ENCODE measurements around the gene ADGRV1.
"Not testable (repeated sequence)": the region's sequence is repeated elsewhere in the genome, so short reads cannot be mapped to it uniquely, and the experiment has no call there.

Gene ADGRV1

DNA sequence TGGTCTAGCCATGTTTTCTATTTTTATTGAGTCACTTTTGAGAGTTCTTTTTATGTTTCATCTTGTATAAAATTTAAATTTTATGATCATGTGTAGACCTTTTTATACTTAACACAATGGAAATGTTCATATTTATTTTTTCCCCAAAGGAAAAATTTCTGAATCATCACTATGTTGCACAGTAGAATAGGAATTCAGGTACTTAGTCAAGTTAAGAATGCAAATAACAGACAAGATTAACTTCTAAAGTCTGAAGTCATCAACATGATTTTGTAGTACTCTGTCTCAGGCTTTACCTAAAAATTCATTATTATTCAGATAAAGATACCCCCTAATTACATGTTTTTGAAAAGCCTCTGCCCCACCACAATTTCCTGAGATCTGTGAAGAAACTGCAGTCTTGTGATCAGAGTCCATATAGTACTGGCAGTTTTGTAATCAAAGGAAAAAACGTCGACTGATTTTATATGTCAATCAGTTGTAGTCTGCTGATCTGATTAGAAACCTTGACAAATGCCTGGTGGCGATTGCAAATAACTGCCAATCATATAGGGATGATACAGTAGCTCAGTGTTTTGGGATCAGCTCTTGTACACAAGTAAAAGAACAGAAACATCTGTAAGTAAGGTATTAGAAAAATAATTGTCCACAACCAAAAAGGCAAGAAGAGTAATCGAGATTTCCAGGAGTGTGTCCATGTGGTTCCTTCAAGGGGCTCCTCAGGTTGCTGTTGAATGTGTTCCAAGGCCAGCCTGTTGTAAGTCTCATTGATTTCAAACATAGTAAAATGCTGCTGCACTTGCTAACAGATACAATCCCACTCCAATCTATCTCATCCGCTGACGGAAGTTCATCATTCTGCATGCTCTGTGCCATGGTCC, 472.2 kb downstream of the ADGRV1 start:
- DNase-seq (ENCODE audit: low read depth): no peak

DNA sequence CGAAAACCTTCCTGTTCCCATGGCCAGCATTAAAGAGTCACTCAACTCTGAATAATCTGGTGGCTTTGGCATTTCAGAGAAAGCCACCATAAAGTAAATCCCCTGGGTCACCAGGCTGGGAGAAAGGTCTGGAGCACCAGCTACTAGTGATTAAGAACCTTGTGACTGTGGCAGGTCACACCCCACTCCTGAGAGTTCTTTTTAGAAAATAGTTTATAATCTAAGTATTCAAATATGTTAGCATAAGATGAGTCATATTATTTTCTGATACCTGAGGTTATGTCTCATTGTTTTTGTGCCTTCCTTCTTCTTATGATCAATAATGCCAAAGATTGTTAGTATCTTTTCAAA, 472.8 kb downstream of the ADGRV1 start:
- DNase-seq (ENCODE audit: low read depth): no peak

DNA sequence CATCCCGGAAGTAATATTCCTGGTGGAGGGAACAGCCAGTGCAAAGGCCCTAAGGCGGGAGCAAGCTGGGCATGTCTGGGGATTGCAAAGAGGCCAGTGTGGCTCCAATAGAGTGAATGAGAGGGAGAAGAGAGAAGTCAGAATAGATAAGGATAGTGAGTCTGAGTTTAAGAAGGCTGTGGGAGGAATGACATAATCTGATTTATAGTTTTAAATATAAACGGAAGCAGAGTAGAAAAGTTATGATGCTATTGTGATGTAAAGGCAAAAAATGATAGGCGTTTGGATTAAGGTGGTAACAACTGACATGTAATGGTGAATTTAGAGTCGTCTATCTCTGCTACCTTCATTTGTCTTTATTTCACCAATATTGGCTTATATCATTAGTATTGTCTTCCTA, 473.5 kb downstream of the ADGRV1 start:
- DNase-seq (ENCODE audit: low read depth): no peak

DNA sequence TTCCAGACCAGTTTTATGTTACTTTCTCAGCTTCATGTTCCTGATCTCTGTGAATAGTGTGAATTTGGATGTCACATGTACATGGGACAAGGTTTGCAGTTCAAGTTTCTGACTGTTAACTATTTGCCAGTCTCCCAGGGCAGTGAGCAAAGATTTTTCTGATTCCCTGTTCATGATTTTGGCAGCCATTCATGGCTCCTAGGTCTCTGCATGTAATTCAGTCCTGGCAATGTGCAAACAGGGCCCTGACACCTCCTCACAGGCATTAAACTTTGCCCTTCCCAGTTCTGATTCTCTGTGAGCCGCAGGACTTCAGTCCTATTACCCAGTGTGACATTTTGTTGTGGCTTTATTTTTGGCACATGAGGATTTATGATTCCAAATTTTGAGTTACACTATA, 474.8 kb downstream of the ADGRV1 start:
- no peak for DNase-seq (ENCODE audit: low read depth)

DNA sequence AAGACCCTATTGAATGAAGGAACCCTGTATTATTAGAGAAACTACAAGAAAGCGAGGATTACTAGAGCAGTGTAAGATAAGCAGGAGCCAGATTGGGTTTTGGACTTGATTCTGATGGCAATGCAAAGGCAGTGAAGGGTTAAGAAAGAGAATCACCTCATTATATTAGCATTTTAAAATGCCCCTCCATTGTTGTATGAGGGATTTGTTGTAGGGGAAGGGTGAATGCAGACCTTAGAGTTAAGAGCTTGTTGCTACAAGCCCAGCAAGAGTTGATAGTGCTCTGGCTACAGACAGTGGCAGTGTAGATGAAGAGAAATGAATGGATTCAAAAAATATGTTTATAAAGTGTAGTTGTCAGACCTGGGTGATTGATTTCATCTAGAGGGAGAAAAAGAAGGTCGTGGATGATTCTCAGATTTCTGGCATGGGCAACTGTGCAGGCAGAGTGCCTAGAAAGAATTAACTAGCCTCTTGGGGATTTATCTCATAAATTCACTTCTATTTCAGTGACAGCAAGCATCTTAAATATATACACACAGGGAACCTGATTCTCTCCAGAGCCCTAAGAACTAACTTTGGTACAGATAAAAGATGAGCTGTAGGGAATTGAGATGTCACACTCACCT, 479.7 kb downstream of the ADGRV1 start:
- no peak for DNase-seq (ENCODE audit: low read depth)

DNA sequence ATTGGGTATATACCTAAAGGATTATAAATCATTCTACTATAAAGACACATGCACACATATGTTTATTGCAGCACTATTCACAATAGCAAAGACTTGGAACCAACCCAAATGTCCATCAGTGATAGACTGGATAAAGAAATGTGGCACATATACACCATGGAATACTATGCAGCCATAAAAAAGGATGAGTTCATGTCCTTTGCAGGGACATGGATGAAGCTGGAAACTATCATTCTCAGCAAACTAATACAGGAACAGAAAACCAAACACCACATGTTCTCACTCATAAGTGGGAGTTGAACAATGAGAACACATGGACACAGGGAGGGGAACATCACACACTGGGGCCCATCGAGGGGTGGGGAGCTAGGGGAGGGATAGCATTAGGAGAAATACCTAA, 482.5 kb downstream of the ADGRV1 start:
- not testable (repeated sequence) for DNase-seq (ENCODE audit: low read depth)

DNA sequence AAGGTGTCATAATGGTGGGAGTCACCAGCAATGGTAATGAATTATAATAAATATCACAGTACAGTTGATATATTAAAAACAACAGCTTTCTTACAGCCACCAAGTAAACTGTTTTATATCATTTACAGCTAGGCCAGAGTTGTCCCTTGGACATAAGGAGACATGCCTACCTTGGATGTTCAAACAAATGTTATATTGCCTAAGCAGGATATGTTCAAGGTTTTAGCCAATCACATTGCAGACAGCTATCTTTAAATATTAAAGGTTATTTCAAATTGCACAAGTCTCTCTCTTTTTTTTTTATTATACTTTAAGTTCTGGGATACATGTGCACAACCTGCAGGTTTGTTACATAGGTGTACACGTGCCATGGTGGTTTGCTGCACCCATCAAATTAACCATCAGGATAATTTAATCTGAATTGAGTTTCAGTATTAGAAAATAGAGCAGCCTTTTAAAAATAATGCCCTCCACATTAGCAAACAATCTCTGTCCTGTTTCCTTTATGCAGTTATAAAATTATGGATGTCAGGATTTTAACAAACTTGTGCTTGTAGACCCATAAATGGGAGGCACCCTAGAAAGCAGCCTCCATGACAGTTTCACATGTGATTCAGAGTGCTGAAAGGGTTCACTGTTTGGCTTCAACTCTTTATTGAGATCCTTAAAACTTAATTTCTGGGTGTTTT, 483.8 kb downstream of the ADGRV1 start:
- no peak for DNase-seq (ENCODE audit: low read depth)

DNA sequence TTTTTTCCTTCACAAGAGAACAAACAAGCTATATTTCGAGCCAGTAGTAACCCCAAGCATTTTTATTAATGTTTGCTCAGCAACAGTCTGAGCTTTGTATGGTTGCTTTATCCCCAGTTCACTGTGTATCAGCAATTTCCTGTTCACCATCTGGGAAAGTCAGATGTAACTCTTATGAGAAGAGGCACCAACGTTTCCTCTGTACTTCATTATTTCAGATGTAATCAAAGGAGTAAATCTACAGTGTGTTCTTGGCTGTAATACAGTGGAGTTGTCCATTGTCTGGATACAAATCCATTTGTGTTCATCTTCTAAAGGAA, 484.3 kb downstream of the ADGRV1 start:
- DNase-seq (ENCODE audit: low read depth): no peak

DNA sequence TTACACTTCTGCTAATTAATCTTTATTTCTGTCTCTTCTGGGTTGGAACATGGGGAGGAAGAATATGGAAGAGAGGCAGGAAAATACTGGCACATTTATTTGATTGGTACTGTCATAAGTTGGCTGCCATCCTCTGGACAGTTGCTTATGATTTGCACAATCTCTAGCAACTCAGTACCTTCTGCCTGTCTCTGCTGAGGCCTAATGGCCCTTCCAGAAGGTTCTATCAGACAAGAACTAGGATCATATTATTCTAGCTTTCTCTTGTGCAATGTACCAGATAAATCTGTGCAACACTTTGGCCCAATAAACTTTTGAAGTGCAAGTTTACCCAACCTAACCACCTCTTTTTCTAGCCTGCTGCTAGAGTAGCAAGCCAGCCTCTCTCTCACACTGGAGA, 489.5 kb downstream of the ADGRV1 start:
- DNase-seq (ENCODE audit: low read depth): no peak

DNA sequence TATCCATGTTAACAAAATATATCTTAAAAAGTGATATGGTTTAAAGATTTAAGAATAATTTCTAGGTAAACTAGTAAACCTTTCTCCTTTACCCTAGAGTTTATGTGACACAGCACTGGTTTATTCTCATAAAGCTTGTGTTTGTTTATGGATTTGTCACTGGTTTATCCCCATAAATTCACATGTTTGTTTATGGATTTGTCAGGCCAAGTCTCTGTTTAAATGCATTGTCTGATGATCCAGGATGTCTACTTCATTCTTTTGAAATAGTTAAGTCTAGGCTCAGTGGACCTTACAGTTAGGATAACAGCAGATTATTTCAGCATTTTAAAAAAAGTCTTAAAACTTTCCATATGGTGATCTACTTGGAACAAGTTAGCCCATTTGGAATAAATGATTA, 490.5 kb downstream of the ADGRV1 start:
- no peak for DNase-seq (ENCODE audit: low read depth)

DNA sequence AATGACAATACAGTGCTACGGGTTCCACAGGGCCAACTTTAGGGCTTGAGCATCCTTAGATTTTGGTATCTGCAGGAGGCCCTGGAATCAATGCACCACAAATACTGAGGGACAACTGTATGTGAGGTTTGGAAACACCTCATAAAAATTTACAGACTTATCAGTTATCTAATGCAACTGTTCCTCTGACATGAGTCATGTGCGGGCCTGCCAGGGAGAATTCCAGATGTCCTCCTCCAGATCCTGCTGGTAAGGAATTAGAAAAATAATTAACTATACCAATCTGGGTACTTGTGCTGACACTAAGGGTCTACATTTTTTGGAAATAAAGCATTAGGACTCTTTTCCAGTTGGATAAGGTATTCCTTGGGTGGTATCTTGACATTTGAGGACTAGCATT, 491.2 kb downstream of the ADGRV1 start:
- DNase-seq (ENCODE audit: low read depth): no peak

DNA sequence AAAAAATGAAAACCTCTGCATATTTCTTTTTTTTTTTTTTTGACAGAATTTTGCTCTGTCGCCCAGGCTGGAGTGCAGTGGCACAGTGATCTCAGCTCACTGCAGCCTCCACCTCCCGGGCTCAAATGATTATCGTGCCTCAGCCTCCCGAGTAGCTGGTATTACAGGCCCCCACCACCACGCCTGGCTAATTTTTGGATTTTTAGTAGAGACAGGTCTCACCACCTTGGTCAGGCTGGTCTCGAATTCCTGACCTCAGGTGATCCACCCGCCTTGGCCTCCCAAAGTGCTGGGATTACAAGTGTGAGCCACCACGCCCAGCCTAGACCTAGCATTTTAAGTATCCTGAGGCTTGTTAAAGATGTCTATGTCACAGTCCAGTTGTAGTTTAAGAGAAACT, 493.8 kb downstream of the ADGRV1 start:
- DNase-seq (ENCODE audit: low read depth): not testable (repeated sequence)

DNA sequence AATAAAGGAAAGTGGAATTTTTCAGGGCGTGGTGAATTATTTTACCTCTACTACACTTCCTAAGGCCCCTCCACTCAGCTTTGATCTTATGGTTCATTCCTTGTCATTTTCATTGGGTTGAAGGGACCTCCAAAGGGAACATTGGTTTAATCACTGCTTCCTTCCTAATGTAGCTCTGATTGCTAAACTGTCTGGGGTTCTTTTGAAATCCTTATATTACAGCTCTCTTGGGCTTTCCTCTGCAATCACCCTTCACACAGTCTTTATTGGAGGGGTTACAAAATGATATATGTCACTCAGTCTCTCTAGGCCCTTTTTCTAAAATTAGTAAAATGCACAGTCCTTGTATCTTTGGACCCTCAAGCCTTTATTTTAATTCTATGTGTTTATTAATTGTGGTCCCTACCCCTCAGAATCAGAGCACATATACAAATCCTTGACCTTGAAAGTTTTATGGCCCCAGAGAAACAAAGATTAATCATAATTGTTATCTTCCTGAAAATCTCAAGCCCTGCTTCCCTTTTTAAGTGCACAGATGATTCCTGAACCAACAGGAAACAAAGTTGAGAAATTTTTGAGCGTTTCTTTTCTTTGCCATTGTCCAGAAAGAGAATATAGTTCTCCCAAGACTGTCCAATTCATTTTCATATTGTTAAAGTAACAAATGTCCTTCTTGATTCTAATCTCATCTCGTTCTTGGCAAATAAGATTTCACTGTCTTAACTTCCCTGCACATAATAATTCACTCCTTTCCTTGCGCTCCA, 494.6 kb downstream of the ADGRV1 start:
- no peak for DNase-seq (ENCODE audit: low read depth)

DNA sequence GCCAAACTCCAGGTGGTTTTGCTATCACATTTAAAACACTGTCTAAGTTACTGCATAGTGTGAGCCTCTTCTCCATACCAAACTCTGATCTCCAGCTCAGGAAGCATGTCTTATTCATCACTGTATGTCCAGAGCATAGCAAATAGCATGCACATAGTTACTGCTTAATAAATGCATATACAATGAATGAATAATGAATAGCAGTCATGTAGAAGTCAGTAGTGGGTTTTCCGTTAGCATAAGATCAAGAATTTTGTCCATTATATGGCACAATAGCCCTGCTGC, 495.1 kb downstream of the ADGRV1 start:
- no peak for DNase-seq (ENCODE audit: low read depth)

DNA sequence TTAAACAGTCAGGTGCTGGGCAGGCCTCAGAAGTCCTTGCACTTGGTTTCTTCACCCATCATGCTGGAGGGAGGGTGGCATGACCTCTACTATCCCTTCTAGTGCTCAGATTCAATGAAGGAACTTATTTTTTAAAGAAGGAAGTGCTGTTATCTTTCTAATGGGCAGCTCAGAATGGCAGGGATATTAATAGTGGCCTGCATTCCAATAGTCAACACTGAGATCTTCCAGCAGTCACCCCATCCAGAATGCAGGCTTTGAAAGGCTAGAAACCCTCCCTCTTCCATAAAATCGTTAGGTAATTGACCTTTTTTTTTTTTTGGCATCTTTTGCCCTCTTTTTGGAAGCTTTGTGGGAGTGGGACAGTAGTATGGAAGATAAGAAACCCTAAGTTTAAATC, 499.6 kb downstream of the ADGRV1 start:
- no peak for DNase-seq (ENCODE audit: low read depth)

DNA sequence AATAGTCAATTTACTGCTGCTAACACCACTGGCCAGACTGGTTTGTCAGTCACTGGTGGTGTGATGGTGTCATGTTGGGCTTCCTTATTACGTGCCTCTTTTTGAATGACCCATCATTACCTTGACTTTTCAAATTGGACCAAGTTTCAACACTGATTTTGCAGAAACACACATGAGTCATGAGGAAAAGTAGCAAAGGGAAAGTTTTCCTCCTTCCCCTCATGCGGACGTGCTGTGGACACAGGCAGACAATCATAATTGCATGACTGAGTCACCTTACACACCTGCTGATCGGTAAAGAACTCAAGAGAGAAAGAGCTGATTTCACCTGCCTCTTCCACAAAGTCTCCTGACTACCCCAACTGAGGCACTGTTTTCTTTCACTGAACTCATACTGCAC, 500.0 kb downstream of the ADGRV1 start:
- no peak for DNase-seq (ENCODE audit: low read depth)

DNA sequence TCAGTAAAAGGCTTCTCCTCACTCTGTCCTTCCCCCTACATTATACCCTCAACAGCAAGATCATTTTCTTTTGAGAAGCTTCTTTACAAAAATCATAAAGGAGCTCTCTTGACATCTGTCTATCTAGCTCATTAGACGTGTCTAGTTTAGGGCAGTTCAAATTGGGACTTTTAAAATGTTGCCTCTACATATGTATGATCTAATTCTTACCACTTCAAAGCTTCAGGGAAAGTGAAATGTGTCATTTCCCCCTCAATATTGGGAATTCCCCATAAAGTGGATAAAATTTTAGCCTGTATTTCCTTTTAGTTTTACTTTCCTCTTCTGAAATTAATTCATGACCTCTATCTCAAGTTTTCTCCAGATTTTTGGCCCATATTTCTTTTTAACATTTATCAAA, 500.8 kb downstream of the ADGRV1 start:
- no peak for DNase-seq (ENCODE audit: low read depth)

DNA sequence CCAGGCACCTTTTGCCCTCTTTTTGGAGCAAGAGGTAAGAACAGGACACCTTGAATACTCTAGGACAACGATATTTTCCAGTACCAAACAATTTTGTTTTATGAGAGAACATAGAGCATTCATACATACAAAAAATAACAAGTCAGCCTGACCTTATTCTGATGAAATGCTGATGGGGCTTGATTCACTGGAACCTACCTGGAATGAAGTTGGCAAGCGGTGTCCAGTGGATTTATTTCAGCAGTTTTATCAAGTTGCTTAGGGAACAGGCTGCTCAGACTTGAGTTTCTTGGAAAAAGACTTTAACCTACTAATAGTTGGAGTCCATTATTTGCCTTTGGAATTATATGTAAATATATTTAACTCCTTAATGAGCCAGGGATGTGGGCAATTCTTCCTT, 502.5 kb downstream of the ADGRV1 start:
- no peak for DNase-seq (ENCODE audit: low read depth)

DNA sequence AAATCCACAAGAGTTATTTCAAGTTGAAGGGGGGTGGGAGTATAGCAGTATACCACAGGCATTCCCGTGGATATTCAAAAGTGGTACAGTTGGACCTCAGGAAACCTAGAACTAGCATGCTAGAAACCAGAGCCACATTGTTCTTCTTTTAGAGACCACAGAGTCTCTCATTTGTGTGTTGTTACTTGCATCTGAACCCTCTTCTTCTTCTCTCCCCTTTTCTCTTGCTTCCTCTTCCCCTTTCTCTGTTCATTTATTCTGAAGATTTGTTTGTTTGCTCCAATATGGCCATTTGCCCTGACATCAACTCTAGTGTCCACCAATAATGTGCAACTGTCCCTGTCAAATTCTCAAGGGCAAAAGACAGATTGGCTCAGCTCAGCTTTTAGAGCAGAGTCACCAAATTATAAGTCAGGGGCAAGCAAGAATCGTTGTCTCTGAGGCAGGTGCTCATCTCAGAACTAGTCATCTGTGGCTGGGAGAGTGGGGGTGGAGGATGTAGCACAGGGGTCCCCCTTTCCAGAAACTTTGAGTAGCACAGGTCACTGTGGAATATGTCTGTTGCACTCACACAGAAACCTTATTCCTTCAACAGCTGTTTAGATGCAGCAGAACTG, 503.5 kb downstream of the ADGRV1 start:
- DNase-seq (ENCODE audit: low read depth): no peak

DNA sequence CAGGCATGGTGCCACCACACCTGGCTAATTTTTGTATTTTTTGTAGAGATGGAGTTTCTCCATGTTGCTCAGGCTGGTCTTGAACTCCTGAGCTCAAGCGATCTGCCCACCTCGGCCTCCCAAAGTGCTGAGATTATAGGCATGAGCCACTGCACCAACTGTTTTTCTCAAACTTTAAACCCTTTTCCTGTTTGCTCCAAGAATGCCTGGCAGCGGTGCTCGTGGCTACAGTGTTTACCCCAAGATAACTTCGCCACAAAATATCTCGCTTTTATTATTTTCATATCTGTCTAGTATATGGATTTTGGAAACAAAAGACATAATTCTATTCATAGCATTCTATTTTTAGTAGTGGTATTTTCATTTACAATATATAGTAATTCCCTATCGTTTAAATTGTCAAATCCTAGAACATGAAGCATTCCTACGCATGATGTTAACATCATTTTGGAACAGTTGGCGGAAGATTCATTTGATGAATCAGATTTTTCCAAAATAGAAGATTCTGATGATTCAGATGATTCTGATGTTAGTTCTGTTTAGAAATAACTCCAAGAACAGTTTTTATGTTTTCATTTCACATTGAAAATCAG, 504.6 kb downstream of the ADGRV1 start:
- DNase-seq (ENCODE audit: low read depth): not testable (repeated sequence)

DNA sequence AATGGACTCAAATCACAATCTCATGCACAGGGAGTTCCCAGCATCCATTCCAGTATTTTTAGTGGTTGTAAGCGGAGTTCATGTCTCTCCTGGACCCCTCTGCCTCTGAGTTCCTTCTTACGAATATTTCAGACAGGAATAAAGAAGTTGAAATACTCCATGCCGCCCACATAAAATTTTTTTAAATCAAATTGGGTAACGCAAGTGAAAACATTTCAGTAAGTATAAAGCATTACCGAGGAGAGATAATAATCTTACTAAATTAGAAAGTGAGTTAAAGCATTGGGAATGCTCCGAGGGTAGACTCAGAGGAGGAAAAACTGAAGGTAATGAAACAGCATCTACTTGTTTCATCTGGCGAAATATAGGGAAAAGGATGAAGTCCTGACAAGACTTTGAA, 506.9 kb downstream of the ADGRV1 start:
- DNase-seq (ENCODE audit: low read depth): no peak

DNA sequence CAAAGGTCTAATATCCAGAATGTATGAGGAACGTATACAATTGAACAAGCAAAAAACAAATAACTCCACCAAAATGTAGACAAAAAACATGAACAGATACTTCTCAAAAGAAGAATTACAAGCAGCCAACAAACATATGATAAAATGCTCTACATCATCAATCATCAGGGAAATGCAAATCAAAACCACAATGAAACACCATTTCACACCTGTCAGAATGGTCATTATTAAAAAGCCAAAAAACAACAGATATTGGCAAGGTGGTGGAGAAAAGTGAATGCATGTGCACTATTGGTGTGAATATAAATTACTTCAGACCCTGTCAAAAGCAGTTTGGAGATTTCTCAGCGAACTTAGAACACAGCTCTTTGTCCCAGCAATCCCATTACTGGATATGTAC, 510.8 kb downstream of the ADGRV1 start:
- no peak for DNase-seq (ENCODE audit: low read depth)

Data from stimulated activated CD8-positive, alpha-beta memory T cell treated with anti-CD3 and anti-CD28 coated beads, Interleukin-12 subunit alpha, Interleukin-12 subunit beta, amount 100 ng/mL, for 1 hour (primary cell).